Renal cortex interstitium (tissue), 11 donors: ENCODE data around the gene CRTAC1. TPM values are rescaled to one million over a fixed set of nuclear protein-coding genes. Genes with fewer than 3 reads are reported as not detected.

Experiments used
- DNase-seq, 11 donors: peaks; one replicate each; pipeline ENCODE4 v3.0.0-alpha.2; 2013; ENCODE audit warnings: low read depth in 9 of 11, low spot score in 4 of 11; ENCODE audit errors: extremely low read depth in 1 of 11
- polyA plus RNA-seq, 3 donors: library from polyadenylated mRNA; unstranded; fragments of 120-200 nt; gene quantifications; one replicate each; pipeline ENCODE4 v1.2.1, GENCODE V29; 2013; ENCODE audit not compliant: insufficient read length in 3 of 3

Gene CRTAC1
- polyA plus RNA-seq, 3 donors: 15.1 to 31.6 (median 22.0) TPM

DNA sequence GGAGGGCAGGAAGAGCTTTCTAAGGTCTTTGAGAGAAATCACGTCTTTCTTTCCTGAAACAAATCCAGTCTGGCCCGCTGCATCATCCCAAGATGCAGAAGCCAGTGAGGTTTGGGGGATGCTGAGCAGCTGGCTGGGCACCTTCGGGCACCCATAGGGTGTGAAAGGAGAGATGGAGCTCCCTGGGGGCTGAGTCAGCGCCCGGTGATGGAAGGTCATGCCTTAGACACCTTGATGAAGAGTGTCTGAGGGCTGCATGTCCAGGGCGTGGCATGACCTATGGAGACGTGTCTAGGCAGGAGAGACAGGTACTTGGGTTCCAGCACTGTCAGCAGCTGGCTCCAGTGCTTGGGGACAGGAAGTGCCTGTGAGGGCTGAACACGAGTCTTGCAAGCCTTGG, 92.5 kb downstream of the CRTAC1 start:
- DNase-seq: no peak

DNA sequence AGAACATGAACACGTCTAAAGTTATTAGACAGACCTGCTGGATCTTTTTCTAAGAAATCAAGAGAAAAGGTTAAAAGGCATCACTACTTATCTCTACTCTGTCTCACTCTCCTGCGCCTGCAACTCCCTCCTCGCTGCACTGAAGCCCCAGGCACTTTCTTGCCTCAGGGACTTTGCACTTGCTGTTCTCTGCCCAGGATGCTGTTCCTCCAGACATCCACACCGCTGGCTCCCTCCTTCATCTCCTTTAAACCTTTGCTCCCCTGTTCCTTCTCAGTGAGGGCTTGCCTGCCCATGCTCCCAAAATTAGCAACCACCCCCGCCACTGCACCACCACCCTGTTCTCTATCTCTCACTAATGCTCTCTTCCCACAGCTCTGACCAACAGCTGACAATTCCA, 93.4 kb downstream of the CRTAC1 start:
- no peak for DNase-seq

DNA sequence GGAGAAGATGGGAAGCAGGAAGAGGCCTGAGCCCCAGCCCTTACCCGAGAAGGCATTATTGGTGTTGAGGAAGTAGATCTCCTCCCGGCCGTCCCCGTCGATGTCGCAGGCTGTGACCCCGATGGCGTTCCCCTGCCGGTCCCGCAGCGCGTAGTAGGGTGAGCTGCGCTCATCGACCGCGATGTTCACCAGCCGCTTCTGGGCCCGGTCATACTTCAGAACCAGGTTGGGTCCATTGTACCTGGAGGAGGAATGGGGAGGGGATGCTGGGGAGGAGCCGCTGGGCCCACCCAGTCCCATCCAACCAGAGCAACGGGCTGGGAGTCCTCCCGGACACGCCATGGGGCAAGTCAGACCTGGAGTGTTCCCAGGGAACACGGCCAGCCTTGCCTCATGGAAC, 94.3 kb downstream of the CRTAC1 start:
- no peak for DNase-seq

DNA sequence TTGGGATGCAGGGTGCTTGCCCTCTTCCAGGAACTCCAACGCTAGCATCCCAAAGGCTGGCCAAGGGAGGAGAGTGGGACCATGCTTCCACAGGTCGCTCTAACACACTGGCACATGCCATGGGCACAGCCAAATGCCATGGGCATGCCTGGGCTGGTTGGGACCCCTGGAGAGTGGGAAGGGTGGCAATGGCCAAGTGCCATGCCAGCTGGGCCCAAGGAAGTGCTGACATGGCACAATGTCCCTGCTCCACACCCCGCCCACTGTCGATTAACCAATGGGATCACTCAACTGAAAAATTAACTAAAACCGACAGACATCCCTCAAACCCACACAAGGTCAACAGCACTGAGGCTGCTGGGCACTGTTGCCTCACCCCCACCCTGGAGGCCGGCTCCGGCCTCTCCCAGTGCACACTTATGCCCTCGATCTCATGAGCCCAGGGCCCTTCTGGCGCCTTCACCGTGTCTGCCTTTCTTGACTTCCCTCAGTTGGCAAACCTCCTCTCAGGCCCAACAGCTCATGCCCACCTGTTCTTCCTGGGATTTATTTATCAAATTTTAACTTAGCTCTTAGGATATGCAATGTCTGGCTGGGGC, 97.4 kb downstream of the CRTAC1 start:
- no peak for DNase-seq

DNA sequence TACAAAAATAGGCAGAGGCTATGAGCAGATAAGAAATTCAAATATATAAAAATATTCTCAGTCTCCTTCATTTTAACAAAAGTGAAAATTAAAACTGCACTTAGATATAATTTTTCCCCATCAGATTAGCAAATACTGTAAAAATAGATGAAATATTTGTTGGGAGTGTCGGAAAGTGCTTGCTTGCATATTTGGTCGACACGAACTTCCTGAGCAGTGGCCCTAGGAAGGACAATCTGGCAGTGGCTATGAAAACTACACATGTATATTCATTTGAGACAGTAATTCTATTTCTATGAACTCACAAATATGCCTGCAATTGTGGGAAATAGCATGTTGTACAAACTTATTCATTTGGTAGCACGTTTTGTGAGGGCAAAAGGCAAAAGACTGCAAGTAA, 99.4 kb downstream of the CRTAC1 start:
- DNase-seq: no peak

DNA sequence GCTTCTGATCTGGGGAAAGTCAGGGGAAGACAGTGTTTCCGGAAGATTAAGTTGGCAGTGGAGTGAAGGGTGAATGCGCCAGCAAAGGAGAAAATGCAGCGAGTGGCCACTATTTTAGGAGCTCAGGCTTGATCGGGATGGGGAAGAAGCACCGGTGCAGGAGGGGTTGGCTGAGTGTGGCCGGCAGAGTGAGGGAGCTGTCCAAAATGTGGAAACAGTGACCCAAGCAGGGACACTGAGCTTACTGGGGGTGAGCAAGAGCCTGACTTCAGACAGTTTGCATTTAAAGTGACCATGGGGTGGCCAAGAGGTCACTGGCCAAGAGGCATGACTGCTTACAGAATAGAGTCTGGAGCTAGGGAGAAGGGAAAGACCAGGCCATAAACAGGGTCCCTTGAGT, 101.5 kb downstream of the CRTAC1 start:
- no peak for DNase-seq

DNA sequence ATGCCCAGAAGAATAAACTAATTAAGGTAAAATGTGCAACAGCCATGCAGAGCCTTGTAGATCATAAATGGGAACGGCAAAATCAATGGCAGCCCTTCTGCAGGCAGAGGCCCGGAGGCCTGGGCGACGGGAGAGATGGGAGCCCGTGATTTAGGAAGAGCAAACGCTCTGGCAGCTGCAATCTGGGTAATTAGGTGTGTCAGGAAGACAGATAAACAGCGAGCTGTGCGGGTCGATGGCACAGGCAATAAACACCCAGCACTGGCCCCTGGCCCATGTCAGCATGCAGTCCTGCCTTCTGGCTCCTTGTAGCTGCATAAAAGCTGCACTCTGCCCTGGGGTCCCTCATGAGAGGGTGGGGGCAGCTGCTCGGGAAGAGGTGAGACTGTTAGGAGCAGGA, 102.8 kb downstream of the CRTAC1 start:
- no peak for DNase-seq

DNA sequence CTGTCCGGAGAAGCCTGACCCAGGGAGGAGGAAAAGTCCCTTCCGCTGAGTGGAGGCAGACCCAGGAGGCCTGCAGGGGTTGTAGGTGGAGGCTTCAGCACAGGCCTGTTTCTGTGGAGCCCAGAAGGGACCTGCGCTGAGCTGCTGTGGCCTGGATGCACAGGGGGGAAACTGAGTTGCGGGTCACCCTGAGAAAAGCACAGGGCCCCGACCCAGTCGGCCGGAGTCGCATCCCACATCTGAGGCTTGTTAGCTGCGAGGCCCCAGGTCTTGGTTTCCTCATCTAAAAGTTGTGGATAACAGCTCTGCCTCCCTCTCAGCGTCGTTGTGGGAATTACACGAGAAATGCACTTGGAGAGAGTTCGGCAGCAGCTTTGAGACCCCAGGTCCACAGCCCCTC, 104.4 kb downstream of the CRTAC1 start:
- DNase-seq: no peak

DNA sequence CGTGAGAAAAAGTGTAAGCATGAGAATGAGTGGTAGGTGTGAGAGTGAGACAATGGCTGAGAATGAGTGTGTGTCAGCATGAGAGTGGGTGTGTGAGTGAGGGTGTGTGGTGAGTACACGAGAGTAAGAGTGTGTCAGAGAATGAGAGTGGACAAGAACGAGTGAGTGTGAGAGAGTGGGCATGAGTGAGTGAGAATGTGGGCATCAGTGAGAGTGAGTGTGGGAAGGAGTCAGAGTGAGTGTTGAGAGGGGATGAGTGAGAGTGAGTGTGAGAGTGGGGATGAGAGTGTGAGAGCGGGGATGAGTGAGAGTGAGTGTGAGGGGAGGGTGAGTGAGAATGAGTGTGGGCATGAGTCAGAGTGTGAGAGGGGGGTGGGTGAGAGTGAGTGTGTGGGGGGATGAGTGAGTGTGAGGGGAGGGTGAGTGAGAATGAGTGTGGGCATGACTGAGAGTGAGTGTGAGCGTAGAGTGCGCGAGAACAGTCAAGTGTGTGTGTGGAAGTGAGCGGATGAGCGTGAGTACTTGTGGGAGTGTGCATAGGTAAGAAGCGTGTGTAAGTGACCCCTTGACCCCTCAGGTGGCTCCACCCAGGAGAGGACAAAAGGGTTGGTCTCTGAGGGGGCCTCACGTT, 105.0 kb downstream of the CRTAC1 start:
- DNase-seq: no peak

DNA sequence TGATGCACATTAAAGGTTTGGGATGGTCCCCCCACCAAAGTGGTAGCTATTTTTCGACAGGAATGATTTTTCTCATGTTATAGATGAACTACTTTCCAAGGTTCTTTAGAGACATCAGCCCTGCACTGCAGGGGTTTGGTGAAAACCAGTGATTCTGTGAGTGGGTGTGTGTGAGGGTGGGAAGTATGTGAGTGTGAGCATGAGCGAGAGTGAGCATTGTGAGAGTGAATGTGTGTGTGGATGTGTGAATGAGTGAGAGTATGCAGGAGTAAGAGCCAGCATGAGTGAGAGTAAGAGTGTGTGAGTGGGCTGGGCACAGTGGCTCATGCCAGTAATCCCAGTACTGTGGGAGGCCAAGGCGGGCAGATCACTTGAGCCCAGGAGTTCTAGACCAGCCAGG, 105.7 kb downstream of the CRTAC1 start:
- no peak for DNase-seq

DNA sequence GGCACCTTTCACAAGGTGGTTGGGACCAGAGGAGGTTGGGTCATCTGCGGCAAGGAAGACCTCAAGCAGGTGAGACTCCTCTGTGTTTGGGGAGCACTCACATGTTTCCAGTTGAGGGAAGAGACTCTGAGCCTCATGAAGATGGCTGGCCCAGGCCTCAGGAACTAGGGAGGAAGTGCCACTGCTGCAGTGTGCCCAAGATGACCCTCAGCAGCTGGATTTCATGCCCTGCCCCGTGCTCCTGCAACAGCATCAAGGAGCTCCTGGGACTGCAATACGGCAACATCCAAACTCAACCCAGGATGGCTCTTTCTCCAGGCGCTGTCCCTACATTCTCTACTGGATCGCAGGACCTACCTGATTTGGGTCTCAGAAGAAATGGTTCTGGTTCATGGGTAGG, 106.9 kb downstream of the CRTAC1 start:
- DNase-seq: no peak

DNA sequence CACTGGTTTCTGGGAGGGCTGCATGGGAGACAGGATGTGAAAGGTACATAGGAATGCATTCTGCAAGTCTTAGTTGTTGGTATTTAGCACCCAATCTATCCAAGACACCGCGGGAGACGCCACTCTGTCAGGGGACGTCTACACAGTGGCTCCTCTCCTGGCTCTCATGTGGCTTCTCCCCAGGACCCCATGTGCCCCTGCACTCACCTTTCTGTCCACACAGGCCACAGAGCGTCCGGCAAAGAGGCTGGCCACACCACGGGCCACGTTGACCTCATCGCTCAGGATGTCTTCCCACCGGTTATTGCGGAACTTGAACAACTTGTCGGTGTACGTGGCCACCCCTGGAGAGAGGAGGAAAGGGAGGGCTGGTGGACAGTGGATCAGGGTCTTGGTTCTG, 107.4 kb downstream of the CRTAC1 start:
- DNase-seq: no peak

DNA sequence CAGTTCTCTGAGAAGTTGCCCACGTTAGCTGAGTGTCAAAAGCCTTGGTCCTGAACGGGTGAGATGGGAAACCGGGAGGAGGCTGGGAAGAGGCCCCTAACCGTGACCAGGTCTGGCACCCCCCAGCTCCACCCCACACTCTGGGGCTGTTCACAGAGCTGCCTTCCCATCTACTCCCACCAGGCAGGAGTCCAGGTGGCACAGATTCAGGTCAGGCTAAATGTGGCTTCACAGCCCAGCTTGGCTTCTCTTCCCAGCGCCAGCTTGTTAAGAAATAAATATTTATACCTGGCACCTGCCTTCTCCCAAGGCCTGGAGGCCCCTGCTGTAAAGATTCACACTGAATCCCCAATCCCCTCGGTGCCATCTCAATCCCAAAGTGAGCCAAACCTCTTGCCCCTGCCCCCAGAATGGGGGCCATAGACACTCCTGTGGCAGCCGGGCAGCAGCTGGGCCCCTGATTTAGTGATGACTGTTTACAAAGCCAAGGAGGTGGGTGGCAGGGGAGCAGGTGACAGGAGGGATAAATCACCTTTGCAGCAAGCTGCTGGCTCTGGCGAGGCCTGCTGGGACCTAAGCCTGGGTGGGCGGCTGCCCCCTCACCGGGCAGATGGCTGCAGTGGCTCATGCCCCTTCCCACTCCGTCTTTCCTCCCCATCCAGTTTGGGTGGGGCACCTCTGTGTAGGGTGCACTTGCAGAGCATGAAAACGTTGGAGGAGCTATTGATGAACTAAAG, 108.2 kb downstream of the CRTAC1 start:
- peak in 1 of 11 donors; percentile 9 for DNase-seq

DNA sequence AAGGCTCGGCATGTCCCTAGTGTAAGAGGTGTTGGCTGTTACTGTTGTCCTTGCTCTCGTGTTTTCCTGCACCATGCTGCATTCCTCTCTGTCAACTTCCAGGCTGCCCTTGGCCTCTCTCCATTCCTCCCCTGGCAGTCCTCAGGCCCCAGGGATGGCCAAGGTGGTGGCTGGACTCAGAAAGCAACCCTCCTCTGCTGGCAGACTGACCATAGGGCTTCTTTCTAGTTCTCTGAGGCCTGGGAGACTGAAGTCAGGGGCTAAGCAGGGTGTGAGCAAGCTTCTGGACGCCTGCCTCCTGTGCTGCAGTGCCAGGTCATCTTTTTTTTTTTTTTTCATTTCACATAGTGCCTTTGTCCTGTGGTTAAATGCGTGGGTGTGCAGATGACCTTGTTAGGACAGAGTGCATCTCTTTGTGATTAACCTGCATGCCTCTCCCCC, 108.8 kb downstream of the CRTAC1 start:
- no peak for DNase-seq

DNA sequence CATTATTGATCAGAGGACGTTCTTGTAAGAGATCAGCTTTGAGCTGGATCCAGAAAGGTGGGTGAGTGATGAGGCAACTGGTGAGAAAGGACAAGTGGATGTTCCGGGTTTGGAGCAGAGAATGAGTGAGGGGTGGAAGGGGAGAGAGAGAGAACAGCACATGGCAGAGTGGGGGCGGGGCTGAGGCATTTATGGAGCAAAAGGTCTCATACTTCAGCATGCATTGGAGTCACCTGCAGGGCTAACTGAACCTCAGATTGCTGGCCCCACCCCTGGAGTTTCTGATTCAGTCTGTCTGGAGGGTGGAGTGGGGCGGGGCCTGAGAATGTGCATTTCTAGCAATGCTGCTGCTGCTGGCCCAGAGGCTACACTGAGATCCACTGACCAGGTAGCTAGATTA, 109.6 kb downstream of the CRTAC1 start:
- no peak for DNase-seq

DNA sequence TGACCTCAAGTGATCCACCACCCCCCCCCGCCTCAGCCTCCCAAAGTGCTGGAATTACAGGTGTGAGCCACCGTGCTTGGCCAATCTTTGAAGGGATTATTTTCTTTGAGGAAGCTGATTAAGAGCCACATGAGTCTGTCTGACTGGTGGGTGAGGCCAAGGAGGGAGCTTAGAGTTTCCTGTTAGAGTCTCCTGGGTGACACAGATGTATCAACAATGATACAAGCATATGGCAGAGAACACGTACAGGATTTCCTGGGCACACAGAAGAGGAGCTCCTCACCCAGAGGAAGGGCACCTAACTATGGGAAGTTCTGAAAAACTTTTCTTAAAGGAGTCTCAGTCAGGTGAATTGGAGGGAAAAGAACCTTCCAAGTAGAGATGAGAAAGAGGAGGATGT, 111.4 kb downstream of the CRTAC1 start:
- no peak for DNase-seq

DNA sequence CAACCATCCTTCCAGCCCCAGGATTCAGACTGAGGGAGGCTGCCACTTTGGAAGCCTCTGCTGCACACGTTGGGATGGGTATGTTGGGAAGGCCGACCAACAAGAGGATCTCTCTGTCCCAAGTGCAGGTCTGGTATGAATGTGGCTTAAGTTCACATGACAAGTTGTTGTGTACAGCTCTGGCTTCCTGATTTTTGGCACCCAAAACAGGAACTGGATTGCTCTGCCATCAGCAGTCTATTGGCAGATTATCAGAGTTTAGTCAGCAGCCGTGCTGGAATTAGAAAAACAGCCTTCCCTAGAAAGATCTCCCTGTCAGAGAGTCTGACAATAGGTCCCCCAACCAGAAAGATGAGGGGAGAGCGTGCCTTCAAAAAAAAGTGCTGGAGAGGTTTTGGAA, 113.8 kb downstream of the CRTAC1 start:
- DNase-seq: no peak

DNA sequence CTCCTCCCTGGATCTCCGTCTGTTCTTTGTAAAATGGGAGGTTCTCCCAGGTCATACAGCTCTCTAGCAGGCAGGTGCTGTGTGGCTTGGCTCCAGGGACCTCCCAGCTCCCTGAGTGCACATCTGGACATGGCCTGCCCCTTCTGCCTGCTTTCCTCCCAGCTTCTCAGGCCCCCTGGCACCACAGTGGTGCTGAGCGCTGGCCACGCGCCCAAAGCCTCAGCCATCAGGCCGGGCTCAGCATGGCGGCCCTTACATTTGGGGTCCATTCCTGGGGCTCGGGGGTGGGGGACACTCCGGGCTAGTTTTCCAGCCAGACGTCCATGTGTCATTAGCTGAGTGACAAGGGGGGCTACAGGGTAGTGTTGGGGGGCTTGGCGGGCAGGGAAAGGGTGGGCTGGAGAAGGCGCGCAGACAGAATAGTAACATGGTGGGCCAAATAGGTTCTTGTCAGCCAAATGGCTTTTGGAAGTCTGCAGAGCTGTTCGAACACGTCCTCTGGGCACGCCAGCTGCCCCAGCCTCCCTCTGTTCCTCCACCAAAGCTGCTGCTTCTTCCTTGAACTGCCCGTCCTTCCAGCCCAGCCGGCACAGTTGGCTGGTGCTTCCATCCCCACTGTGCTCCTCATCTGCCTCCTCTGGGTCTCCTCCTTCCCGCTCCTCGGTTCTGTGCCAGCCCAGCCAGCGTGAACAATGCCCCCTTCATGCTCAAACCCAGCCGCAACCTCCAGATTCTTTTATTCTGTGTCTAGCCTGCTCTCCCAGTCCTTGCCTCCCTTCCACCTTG, 114.9 kb downstream of the CRTAC1 start:
- no peak for DNase-seq

DNA sequence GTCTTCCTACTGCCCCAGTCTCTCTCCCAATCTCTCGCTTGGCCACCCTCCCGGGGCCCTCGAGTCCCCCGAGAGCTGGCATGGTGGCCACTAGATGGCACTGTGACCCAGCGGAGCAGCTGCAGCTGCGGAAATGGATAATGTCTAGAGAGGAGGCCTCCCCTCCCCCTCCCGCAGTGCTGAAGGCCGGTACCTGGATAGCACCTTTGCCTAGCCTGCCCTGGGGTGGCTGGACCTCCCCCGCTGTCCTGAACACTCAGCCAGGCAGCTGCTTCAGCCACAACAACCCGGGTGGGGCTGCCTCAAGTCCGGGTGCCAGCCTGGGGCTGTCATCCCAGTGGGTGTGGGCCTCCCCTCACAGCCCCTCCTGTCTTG, 115.6 kb downstream of the CRTAC1 start:
- peak in 10 of 11 donors; percentile 20 to 61 (median 50) for DNase-seq
